Small intestine (tissue), 7 donors: ENCODE results near the gene TMOD1. TPM values are rescaled to one million over a fixed set of nuclear protein-coding genes. Genes with fewer than 3 reads are reported as not detected.
A peak's percentile ranks its signal among the peaks of the same experiment; 100 is the strongest.

ENCODE experiments used
- DNase-seq, 2 donors: peaks; one replicate each; pipeline versions ENCODE4 v3.0.0 to v3.0.0-alpha.2; 2013
- FAIRE-seq: peaks from 2 replicates; lab custom pipeline; 2012; peaks lifted over from hg19 to GRCh38; lab: Jason Lieb, UNC
- H3K27ac ChIP-seq, 3 donors: one replicate each; pipeline ENCODE4 v1.5.1; 2013; ENCODE audit warnings: low read length in 2 of 3, mild to moderate bottlenecking in 2 of 3, control low read depth in 1 of 3, inconsistent platforms in 1 of 3, low read depth in 1 of 3, moderate library complexity in 1 of 3
- H3K27me3 ChIP-seq, 3 donors: one replicate each; pipeline ENCODE4 v1.6.1; 2013; ENCODE audit warnings: low read length in 3 of 3, inconsistent platforms in 1 of 3; ENCODE audit not compliant: control insufficient read depth in 3 of 3, insufficient read depth in 3 of 3
- H3K36me3 ChIP-seq, 3 donors: one replicate each; pipeline ENCODE4 v1.6.1; 2013; ENCODE audit warnings: low read length in 3 of 3, inconsistent platforms in 1 of 3, low read depth in 1 of 3, mild to moderate bottlenecking in 1 of 3, moderate library complexity in 1 of 3; ENCODE audit not compliant: control insufficient read depth in 3 of 3, insufficient read depth in 2 of 3
- H3K4me1 ChIP-seq, 3 donors: one replicate each; pipeline ENCODE4 v1.6.1; 2013; ENCODE audit warnings: low read length in 2 of 3, inconsistent platforms in 1 of 3, low read depth in 1 of 3, mild to moderate bottlenecking in 1 of 3, moderate library complexity in 1 of 3; ENCODE audit not compliant: control insufficient read depth in 3 of 3, insufficient read depth in 2 of 3
- H3K4me3 ChIP-seq, 3 donors: one replicate each; pipeline ENCODE4 v1.5.1; 2013; ENCODE audit warnings: low read length in 3 of 3, control low read depth in 1 of 3, inconsistent platforms in 1 of 3, low read depth in 1 of 3, mild to moderate bottlenecking in 1 of 3, moderate library complexity in 1 of 3
- H3K9me3 ChIP-seq, 2 donors: one replicate each; pipeline ENCODE4 v1.6.1; 2013; ENCODE audit warnings: low read depth in 1 of 2, low read length in 1 of 2; ENCODE audit not compliant: control insufficient read depth in 2 of 2, insufficient read depth in 1 of 2
- WGBS, 3 donors: extraction: QIAGEN DNeasy Blood & Tissue Kit; methylation state at CpG; one replicate each; pipeline ENCODE4 v1.1.7; 2013; 5-methylcytosine and 5-hydroxymethylcytosine counted together
- polyA plus RNA-seq, 4 donors: library from polyadenylated mRNA; stranded (reverse) in 3 of 4; unstranded in 1 of 4; fragments of 200-250 nt in 3 of 4; fragments of 120-200 nt in 1 of 4; gene quantifications; one replicate each; pipeline versions ENCODE4 v1.2.1 to v1.2.3, GENCODE V29; 2013
- donor health status: healthy with polysubstance abuse.
- donor health status: control.
- donor health status: control.
- donor health status: Bipolar disorder and iron deficiency.
- donor health status: healthy.

Gene TMOD1
- polyA plus RNA-seq, 4 donors, result 1.1 to 9.9 (median 1.6) TPM

GRCh38 chr9:97551308-97551707 is 49.8 kb downstream of the TMOD1 start:
- Histone ChIP-seq H3K9me3 (no peaks in the 10 kb centered on the region), H3K4me1 (peaks cover 0 to 2% (median 0%) of the 10 kb centered on the region in 3 donors), H3K36me3 (no peaks in the 10 kb centered on the region), H3K27me3 (no peaks in the 10 kb centered on the region), H3K27ac (no peak overlapping the region), H3K4me3 (no peak overlapping the region)
- WGBS, 3 donors, result 91 to 95% (median 94%) methylated on average over 5 of the region's 5 CpGs
- no peak for FAIRE-seq
- DNase-seq, result no peak

GRCh38 chr9:97553141-97553540 is 51.7 kb downstream of the TMOD1 start:
- no peak for FAIRE-seq
- 87 to 93% (median 91%) methylated on average over 6 of the region's 6 CpGs for WGBS, 3 donors
- H3K4me3 ChIP-seq, result no peak overlapping the region

GRCh38 chr9:97553841-97554240 is 52.4 kb downstream of the TMOD1 start:
- Histone ChIP-seq H3K27ac (no peak overlapping the region), H3K27me3 (no peaks in the 10 kb centered on the region), H3K36me3 (no peaks in the 10 kb centered on the region), H3K4me1 (peaks cover 0 to 2% (median 0%) of the 10 kb centered on the region in 3 donors), H3K4me3 (no peak overlapping the region), H3K9me3 (no peaks in the 10 kb centered on the region)
- DNase-seq (no peak), FAIRE-seq (no peak)
- WGBS, 3 donors, result 75 to 80% (median 79%) methylated on average over 5 of the region's 5 CpGs

More at GRCh38 chr9:97553141-97553540, 51.7 kb downstream of the TMOD1 start:
- no peaks in the 10 kb centered on the region for H3K36me3 ChIP-seq
- DNase-seq, result no peak
- no peaks in the 10 kb centered on the region for H3K9me3 ChIP-seq
- no peak overlapping the region for H3K27ac ChIP-seq
- H3K4me1 ChIP-seq, result peaks cover 0 to 2% (median 0%) of the 10 kb centered on the region in 3 donors
- H3K27me3 ChIP-seq, result no peaks in the 10 kb centered on the region

GRCh38 chr9:97554566-97555075 is 53.2 kb downstream of the TMOD1 start:
- Histone ChIP-seq H3K27ac (no peak overlapping the region), H3K36me3 (no peaks in the 10 kb centered on the region), H3K9me3 (no peaks in the 10 kb centered on the region), H3K27me3 (no peaks in the 10 kb centered on the region), H3K4me1 (peaks cover 0 to 2% (median 0%) of the 10 kb centered on the region in 3 donors), H3K4me3 (no peak overlapping the region)
- 90 to 92% (median 91%) methylated on average over 6 of the region's 6 CpGs for WGBS, 3 donors
- no peak for DNase-seq
- FAIRE-seq, result no peak

GRCh38 chr9:97555164-97555563 is 53.7 kb downstream of the TMOD1 start:
- Histone ChIP-seq H3K9me3 (no peaks in the 10 kb centered on the region), H3K27me3 (no peaks in the 10 kb centered on the region), H3K4me1 (peaks cover 0 to 2% (median 0%) of the 10 kb centered on the region in 3 donors), H3K27ac (no peak overlapping the region), H3K4me3 (no peak overlapping the region), H3K36me3 (no peaks in the 10 kb centered on the region)
- DNase-seq, result peak; percentile 33 to 52
- 30 to 63% (median 47%) methylated on average over 15 of the region's 15 CpGs for WGBS, 3 donors
- FAIRE-seq, result no peak

- peaks cover 0 to 2% (median 0%) of the 10 kb centered on the region in 3 donors for H3K4me1 ChIP-seq
- DNase-seq (no peak), FAIRE-seq (no peak)
- no peaks in the 10 kb centered on the region for H3K9me3 ChIP-seq
- 93 to 94% (median 94%) methylated on average over 10 of the region's 10 CpGs for WGBS, 3 donors
- H3K27me3 ChIP-seq, result no peaks in the 10 kb centered on the region
- H3K27ac ChIP-seq, result no peak overlapping the region
- H3K4me3 ChIP-seq, result no peak overlapping the region
- no peaks in the 10 kb centered on the region for H3K36me3 ChIP-seq
These were observed 54.7 kb downstream of the TMOD1 start for GRCh38 chr9:97556036-97556720.

GRCh38 chr9:97556721-97557605 is 55.5 kb downstream of the TMOD1 start:
- Histone ChIP-seq H3K27ac (peak overlapping the region in 1 of 3 donors; percentile 65), H3K36me3 (no peaks in the 10 kb centered on the region), H3K4me3 (no peak overlapping the region), H3K9me3 (no peaks in the 10 kb centered on the region), H3K4me1 (peaks cover 0 to 2% (median 0%) of the 10 kb centered on the region in 3 donors), H3K27me3 (no peaks in the 10 kb centered on the region)
- FAIRE-seq, result no peak
- no peak for DNase-seq
- WGBS, 3 donors, result 65 to 72% (median 66%) methylated on average over 15 of the region's 15 CpGs

GRCh38 chr9:97557606-97558095 is 56.2 kb downstream of the TMOD1 start:
- FAIRE-seq (no peak), DNase-seq (peak in 1 of 2 donors; percentile 7)
- H3K27me3 ChIP-seq, result no peaks in the 10 kb centered on the region
- H3K4me3 ChIP-seq, result no peak overlapping the region
- WGBS, 3 donors, result 38 to 50% (median 40%) methylated on average over 7 of the region's 7 CpGs
- no peaks in the 10 kb centered on the region for H3K36me3 ChIP-seq
- H3K4me1 ChIP-seq, result peaks cover 0 to 2% (median 0%) of the 10 kb centered on the region in 3 donors
- H3K27ac ChIP-seq, result peak overlapping the region in 1 of 3 donors; percentile 65
- no peaks in the 10 kb centered on the region for H3K9me3 ChIP-seq
